ENCODE data around the gene PSG5.
"Not testable (repeated sequence)": the region's sequence is repeated elsewhere in the genome, so short reads cannot be mapped to it uniquely, and the experiment has no call there.

Gene PSG5

GRCh38 chr19:43186311-43186935, at the start of gene PSG5:
Gene PSG5, minus strand, starts transcription at chr19:43186536. Its CDS starts 131 bp downstream, at chr19:43186405.
- not testable (repeated sequence) for DNase-seq (ENCODE audit: low read depth, low spot score)

- DNase-seq (ENCODE audit: low read depth, low spot score): not testable (repeated sequence)
Observed at GRCh38 chr19:43235686-43236085, 49.4 kb upstream of the PSG5 start.

- DNase-seq (ENCODE audit: low read depth, low spot score): no peak
Observed at GRCh38 chr19:43229315-43229714, 43.0 kb upstream of the PSG5 start.

- not testable (repeated sequence) for DNase-seq (ENCODE audit: low read depth, low spot score)
Observed at GRCh38 chr19:43228730-43229129, 42.4 kb upstream of the PSG5 start.

GRCh38 chr19:43226986-43227385, 40.6 kb upstream of the PSG5 start:
- not testable (repeated sequence) for DNase-seq (ENCODE audit: low read depth, low spot score)

GRCh38 chr19:43224855-43225253, 38.5 kb upstream of the PSG5 start:
- no peak for DNase-seq (ENCODE audit: low read depth, low spot score)

- not testable (repeated sequence) for DNase-seq (ENCODE audit: low read depth, low spot score)
Observed at GRCh38 chr19:43224201-43224854, 38.0 kb upstream of the PSG5 start.

- DNase-seq (ENCODE audit: low read depth, low spot score): not testable (repeated sequence)
Observed at GRCh38 chr19:43221891-43222290, 35.6 kb upstream of the PSG5 start.

- not testable (repeated sequence) for DNase-seq (ENCODE audit: low read depth, low spot score)
Observed at GRCh38 chr19:43219136-43219535, 32.8 kb upstream of the PSG5 start.

- DNase-seq (ENCODE audit: low read depth, low spot score): not testable (repeated sequence)
Observed at GRCh38 chr19:43215881-43216280, 29.5 kb upstream of the PSG5 start.

GRCh38 chr19:43207991-43208390, 21.7 kb upstream of the PSG5 start:
- DNase-seq (ENCODE audit: low read depth, low spot score): no peak

- DNase-seq (ENCODE audit: low read depth, low spot score): not testable (repeated sequence)
Observed at GRCh38 chr19:43207174-43207573, 20.8 kb upstream of the PSG5 start.

- not testable (repeated sequence) for DNase-seq (ENCODE audit: low read depth, low spot score)
Observed at GRCh38 chr19:43205471-43206105, 19.3 kb upstream of the PSG5 start, which contains the start of gene PSG4. Gene PSG4, minus strand, starts transcription at chr19:43205638. Its CDS starts 102 bp downstream, at chr19:43205536.

- DNase-seq (ENCODE audit: low read depth, low spot score): not testable (repeated sequence)
Observed at GRCh38 chr19:43203611-43204010, 17.3 kb upstream of the PSG5 start.

- not testable (repeated sequence) for DNase-seq (ENCODE audit: low read depth, low spot score)
Observed at GRCh38 chr19:43201891-43202290, 15.6 kb upstream of the PSG5 start.

- not testable (repeated sequence) for DNase-seq (ENCODE audit: low read depth, low spot score)
Observed at GRCh38 chr19:43201337-43201801, 15.0 kb upstream of the PSG5 start.

- DNase-seq (ENCODE audit: low read depth, low spot score): not testable (repeated sequence)
Observed at GRCh38 chr19:43198686-43199419, 12.5 kb upstream of the PSG5 start.

- not testable (repeated sequence) for DNase-seq (ENCODE audit: low read depth, low spot score)
Observed at GRCh38 chr19:43197666-43198397, 11.5 kb upstream of the PSG5 start.

GRCh38 chr19:43194397-43194796, 8.1 kb upstream of the PSG5 start:
- DNase-seq (ENCODE audit: low read depth, low spot score): not testable (repeated sequence)

- DNase-seq (ENCODE audit: low read depth, low spot score): not testable (repeated sequence)
Observed at GRCh38 chr19:43192381-43193155, 6.2 kb upstream of the PSG5 start.

All from astrocyte of the hippocampus (primary cell).